NCI-H187 (cell line): ENCODE data around the gene CDC26.
A peak's percentile ranks its signal among the peaks of the same experiment; 100 is the strongest.
"Not testable (repeated sequence)": the region's sequence is repeated elsewhere in the genome, so short reads cannot be mapped to it uniquely, and the experiment has no call there.

ENCODE experiments used
- DNase-seq, 2 experiments: peaks; one replicate each; lab custom pipeline; 2025; lab: John Stamatoyannopoulos, UW

CDC26 gene

DNA sequence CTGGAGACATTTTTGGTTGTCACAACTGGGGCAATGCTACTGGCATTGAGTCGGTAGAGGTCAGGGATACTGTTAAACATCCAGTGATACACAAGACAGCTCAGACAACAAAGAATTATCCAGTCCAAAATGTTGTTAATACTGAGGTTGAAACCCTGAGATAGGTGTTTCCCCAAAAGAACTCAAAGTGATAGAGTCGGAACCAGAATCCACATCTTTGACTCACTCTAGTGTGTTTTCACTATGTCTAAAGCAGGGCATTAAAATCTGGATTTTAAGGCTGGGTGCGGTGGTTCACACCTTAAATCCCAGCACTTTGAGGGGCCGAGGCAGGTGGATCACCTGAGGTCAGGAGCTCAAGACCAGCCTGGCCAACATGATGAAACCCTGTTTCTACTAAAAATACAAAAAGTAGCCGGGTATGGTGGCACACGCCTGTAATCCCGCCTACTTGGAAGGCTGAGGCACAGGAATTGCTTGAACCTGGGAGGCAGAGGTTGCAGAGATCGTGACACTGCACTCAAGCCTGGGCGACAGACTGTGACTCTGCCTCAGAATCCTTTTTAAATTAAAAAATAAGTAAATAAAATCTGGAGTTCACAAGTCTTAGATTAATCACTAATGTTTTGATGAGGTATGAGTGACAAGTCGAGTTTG lies 37.0 kb downstream of the CDC26 start:
- DNase-seq, result no peak

DNA sequence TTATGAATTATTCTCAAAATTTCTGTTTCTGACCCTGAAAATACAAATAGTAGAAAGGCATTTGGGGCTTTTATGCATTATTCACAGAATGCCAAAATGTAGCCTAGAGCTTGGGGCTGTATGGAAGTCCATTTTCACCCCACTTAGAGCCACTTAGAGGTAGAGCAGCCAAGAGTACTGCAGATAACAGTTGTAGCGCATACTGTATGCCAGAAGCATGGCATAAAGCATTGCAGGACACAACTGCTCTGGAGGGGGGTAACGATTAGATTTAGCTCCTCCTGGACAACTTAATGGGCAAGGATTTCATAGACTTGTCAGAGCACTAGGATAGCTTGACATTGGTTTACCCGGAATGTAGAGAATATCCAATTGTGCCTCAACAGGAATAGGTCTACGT lies 38.3 kb downstream of the CDC26 start:
- DNase-seq, result no peak

DNA sequence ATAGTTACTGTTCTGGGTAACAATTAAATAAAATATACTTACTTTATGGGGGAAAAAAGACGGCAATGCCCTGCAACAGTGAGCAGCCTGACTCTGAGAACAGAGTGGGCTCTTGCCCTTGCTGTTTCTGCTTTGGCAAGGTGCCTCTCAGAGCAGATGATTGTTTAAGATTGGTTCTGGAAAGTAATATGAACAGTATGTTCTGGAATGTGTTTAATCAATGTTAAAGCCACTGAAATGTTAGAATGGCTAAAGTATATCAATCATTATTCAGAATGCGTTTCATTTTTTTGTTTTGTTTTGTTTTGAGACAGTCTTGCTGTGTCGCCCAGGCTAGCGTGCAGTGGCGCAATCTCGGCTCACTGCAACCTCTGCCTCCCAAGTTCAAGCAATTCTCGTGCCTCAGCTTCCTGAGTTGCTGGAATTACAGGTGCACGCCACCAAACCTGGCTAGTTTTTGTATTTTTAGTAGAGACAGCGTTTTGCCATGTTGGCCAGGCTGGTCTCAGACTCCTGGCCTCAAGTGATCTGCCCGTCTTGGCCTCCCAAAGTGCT lies 39.6 kb downstream of the CDC26 start:
- not testable (repeated sequence) for DNase-seq

DNA sequence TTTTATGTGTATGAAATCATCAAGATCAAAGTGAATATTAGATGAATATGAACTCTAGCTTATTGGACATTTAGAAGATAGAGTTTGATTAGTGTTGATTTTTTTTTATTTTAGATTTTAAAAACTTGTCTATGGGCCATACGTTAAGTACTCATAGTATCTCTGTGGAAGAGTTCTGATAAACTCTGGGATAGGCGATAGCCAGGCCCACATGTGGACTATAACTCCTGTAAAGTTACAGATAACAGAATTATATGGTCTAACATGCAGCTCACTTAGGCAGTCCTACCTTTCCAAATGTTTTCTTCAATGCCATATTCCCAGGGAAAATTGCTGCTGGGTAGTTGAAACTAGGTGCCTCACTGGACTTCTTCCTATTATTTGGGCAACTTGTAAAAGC lies 43.7 kb downstream of the CDC26 start:
- no peak for DNase-seq

DNA sequence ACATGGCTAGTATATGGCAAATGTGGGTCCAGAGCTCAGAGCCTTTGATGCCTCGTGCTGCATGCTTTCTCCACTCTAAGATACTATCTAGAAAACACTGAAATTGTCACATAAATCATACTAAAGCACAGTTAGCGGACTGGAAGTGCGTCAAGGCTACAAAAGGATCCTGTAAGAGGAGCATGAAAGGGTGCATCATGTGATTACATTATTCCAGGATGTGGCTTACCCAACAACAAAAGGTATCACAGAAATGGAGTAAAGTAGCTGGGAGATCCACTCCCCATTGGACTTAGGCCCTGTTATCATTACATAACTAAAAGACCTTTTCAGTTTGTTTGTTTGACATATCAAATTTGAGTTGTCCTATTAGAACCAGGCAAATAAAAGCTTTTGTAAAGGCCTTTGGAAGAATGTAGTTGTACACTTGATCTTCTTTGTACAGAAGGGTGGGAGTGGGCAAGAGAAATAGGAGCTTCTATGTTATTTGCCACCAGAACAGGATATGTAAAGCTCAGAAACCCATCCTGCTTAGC lies 47.2 kb downstream of the CDC26 start:
- DNase-seq, result no peak

DNA sequence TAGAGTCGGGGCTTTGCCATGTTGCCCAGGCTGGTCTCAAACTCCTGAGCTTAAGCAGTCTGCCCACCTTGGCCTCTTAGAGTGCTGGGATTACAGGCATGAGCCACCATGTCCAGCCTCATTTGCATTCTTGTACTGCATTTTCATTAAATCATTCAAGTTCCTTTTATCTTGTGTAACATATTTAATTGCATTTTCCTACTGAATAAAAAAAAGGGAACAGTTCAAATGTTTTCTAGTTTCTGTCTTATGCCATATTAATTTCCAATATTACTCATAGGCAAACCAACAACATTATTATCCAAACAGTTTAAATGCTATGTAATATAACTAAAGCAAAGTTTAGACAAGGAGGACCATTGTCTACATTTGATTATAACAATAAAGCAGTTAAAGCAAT lies 47.9 kb downstream of the CDC26 start:
- no peak for DNase-seq

DNA sequence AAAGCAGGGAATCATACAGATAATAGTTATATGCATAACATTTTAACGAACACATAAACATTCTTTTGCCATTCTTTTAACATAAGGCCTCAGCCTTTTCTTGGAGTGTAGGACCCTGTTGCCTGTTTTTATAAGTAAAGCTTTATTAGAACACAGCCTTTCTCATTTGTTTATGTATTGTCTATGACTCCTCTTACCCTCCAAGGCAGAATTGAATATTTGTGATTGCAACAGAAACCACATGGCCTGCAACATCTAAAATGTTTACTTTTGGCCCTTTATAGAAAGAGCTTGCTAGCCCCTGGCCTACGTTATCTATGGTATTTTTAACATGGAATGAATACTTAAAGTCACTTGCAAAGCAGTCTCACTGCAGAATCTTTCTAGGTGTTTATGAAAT lies 51.4 kb downstream of the CDC26 start:
- no peak for DNase-seq

DNA sequence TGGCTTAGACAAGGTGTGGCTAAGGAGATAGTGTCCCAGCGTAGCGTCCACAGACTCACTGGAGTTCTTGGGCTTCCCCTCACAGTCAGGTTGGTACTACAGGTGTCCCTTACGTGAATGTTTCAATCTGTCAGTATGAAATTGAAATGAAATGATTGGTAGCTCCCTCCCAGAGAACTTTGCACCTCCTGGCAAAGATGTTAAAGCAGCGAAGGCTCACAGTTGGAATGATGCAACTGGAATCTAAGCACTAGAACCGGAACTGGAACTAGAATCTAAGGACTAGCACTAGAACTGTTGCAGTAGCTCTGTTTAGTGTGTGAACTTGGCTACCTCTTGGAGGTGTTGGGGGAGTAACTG lies 52.9 kb downstream of the CDC26 start:
- DNase-seq, result no peak

DNA sequence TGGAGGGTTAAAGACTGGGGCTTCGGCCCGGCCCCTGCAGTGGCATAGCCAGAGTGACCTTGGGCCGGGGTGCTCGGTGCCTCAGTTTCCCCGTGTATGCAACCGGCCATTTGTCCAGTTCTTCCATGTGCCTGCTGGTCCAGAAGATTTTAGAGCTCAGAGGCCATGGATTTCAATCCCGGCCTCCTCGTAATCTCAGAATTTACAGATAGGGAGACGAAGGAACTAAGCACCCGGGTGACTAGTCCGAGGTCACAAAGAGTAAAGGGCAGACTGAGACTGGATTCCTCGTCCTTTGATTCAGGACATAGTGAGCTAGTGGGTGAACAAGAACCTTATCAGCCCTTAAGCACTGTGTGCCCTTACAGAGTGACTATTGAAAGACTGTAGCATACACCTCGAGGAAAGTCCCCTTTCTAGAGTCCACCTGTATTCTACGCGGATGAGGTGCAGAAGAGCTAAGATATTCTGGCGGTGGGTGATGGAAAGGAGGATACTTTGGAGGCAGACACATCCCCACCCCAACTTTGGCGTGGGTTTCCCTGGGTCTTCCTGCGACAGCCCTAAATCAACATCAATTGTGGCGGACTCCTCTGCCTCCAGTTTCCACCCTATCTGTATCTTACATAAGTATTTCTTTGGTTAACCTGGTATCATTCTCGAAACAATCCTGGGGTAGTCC lies 53.4 kb downstream of the CDC26 start:
- no peak for DNase-seq

DNA sequence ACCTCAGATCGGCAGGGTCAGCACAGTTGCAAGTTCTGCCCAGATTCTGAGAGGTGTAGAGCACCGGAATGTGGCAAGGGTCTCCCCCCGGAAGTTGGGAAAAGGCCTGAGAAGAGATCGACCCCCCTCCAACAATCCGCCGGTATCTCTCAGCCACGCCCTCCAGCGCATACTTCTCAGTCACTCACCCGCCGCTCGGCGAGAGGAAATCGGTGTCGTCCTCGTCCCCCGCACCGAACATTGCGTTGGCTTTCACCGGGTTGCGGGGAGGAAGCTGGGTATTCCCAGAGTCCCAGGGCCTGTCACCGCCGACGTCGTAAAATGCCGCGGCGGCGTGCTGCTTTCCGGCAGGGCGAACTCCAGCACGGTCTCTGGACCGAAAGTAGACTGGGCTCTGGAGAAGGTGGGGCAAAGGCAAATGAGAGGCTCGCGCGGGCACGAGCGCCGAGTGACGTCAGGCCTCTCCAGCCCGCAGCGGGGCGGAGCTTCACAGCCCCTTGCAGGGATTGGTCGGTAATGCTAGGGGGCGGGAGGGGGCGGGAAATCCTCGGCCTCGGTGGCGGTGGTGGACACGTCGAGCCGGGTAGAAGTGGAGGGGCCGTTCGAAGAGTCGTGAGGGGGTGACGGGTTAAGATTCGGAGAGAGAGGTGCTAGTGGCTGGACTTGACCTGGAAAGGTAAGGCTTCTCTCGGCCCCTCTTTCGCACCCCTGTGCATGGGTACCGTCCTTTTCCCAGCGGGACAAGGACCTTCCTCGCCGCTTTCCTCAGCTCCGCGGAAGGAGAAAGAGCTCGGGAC lies 54.2 kb downstream of the CDC26 start, which contains the start of the genes FKBP15 and SLC31A1:
FKBP15 (minus strand) TSS at position 275 of the 797 bp plus-strand sequence; CDS start at position 241, 34 bp downstream.
SLC31A1 (plus strand) TSS at position 542 of the 797 bp plus-strand sequence. CDS start 34,605 bp downstream, outside the sequence.
- peak; percentile 86 to 88 for DNase-seq

DNA sequence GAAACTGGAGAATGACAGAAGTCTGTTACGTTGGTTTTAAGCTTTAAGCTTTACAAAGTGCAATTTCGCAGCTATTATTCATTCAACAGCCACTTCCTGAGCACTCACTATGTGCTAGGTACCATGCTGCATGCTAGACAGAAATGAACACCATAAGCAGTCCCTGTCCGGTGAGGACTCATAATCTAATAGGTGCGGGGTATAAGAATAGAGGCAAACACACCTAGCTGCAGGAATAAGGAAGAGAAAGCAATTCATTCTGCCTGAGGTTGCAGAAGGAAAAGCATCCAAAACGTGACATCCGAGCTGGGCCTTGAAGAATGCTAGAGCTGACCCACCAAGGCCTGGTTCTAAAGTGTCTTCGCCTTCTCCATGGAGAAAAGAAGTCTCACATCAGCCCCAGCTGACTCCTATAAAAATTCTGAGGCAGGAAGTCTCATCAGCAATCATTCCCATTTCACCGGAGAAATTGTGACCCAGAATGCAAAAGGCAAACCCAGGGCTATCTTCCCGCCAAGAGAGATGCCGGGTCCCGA lies 54.8 kb downstream of the CDC26 start:
- DNase-seq, result no peak

DNA sequence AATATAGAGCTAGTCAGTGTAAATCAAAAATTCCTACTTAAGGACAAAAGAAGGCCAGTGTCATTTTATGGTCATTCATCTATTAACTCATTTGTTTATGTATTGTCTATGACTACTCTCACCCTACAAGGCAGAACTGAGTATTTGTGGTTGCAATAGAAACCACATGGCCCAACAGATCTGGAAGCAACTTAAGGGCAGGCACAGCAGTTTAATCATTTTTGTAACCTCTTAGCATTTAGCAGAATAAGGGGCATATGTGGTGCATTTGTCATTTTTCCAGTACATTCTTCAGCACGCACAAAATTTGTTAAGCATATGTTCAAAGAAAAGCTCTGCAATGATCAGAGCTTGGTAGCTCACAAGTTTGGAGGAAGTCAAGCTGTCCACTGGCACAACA lies 55.4 kb downstream of the CDC26 start:
- DNase-seq, result no peak

DNA sequence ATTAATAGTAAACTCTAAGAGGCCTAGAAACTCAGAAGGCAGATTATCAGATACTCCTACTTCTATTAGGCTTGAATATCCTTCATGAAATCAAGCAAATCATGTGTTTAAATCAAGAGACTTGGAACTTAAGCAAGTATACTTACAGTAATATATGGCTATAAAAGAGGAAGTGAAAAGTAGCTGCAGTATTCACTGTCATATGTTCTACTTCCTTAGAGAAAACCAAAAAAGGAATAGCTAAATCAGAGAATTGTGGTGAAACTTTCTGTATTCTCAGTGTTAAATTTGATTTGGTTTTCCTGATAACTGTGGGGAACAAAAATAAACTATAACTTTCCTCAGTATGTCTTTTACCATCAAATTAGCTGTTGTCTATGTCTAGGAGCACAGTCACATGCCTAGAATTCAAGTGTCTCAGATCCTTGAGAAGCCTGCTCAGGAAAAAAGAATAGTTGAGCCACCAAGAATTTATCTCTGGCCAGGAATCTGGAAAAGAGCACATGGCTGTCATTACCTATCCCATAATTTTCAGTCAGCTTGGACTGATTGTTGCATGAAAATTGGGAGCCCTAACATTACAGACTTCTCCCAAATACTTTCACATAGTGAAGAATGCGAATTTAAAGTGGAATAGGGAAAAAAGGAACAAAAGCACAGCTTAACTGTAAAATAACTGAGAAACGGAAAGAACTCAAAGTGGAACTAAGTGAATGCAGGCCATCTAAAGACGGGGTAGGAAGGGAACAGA lies 56.0 kb downstream of the CDC26 start:
- DNase-seq, result no peak
